Measurements from ENCODE around the gene GLS.
"Not testable (repeated sequence)": the region's sequence is repeated elsewhere in the genome, so short reads cannot be mapped to it uniquely, and the experiment has no call there.

The GLS gene

DNA sequence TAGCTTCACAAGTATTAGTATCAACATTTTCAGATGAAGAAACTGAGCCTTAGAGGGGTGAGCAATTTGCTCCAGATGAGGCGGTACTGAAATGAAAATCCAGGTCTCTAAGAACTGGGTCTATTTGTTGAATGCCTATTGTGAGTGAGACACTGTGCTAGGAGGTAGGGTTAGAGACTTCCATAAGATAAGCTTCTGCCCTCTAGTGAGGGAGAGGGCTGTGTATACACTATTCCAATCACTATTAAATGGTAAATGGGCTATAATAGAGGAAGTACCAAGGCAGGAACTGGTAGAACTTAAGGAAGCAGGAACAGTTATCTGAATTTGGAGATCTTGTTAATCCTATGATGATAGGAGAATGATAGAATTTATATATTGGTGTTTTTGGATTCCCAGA is 23.6 kb upstream of the GLS start:
- no peak for DNase-seq

GRCh38 chr2:190858817-190859216 is 21.8 kb upstream of the GLS start:
- DNase-seq, result peak; percentile 94

GRCh38 chr2:190859347-190860297 is 21.0 kb upstream of the GLS start:
- peak; percentile 81 for DNase-seq

DNA sequence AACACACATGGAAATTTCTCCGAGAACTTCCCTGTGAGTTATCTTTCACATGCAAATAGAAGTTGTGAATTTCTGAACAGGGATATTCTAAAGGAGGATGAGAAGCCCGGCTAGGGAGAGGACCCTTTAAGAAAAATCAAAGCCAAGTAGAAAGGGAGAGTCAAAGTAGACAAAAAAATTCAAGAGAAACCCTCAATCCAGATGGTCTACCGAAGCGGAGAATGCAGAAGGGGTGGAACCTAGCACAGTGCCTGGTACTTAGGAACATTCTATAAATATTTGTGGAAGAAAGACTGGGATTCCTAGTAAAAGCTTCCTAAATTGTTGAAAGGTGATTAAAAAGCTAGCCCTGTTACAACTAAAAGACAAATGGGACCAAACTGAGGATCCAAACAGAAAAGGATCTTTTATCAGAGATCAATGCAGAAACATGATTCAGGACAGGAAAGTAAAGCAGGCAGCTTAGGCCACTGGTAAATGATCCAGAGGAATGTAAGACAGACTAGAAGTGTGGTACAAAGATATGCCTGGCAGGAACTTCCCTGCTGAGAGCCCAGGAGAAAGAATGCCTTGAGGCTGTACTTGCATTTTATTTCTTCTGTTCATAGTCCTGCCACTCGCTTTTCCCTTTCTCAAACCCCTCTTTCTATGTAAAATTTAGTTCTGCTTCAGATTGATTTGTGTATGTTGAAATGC is 19.5 kb upstream of the GLS start:
- peak; percentile 95 for DNase-seq

- not testable (repeated sequence) for DNase-seq
Measured at GRCh38 chr2:190862128-190862527, 18.5 kb upstream of the GLS start.

DNA sequence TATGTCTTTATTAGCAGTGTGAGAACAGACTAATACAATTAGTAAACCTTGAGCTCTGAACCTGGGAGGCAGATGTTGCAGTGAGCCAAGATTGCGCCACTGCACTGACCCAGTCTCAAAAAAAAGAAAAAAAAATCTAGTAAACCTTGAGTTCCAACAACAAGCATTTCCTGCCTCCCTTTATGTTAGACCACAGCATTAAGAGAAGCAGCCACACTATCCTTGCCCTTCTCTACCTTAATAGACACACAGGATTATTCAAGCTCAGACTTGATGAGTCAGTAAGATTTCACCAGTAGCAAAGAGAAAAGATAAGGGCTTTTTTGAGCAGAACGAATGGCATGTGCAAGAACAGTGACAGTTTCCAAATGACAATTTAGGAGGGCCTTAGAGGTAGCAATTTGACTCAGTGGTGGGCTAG is 18.0 kb upstream of the GLS start:
- DNase-seq, result peak; percentile 50

- peak; percentile 48 for DNase-seq
Measured at GRCh38 chr2:190863946-190864345, 16.7 kb upstream of the GLS start.

DNA sequence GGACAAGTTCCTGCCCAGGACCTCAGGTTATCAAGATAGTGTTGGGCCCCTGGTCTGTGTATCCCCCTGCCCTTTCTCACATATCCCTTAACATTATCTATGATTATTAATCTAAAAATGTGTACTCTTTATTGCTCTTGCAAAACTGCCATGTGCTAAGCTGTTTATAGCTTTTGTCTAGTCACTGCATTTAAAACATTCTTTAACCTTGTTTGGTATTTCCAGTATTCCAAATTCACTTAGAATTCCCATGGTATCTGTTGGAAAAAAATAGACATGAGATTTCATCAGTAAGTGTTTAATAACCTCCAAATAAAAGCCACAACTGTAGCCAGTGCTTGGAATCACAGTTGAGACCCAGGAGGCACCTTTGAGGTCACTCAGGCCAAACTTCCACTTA is 16.2 kb upstream of the GLS start:
- peak; percentile 89 for DNase-seq

DNA sequence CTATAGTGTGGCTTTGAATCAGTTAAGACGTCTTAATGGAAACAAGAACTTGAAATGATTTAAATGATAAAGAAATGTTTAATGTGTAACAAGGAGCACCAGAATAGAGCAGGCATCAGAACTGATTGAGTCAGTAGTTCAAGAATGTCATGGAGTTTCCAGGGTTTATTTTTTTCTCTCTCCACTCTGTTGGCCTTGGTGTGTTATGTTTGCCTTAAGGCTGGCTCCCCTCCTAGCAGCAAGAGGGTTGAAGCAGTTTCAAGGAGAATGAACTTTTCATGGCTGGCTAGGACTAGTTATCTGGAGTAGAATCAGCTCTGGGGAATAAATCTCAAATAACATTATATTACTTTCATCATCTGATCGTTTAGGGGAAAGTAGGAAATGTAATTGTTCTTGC is 13.4 kb upstream of the GLS start:
- DNase-seq, result peak; percentile 90

GRCh38 chr2:190867832-190868231 is 12.8 kb upstream of the GLS start:
- no peak for DNase-seq

DNA sequence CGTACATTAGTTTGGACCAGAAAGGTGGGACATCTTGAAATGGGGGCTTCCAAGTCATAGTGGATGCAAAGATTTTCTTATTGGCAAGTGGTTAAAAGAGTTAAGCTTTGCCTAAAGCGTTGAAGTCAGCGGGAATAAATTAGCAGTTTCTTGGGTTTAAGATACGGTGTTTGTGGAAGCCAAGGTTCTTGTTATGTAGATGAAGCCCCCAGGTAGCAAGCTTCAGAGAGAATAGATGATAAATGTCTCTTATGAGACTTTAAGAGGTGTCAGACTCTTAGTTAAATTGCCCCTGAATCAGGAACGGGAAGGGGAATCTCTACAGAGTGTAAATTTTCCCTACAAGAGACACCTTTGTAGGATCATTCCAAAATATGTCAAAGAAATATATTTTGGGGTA is 10.9 kb upstream of the GLS start:
- DNase-seq, result no peak

GRCh38 chr2:190873451-190873850 is 7.2 kb upstream of the GLS start:
- not testable (repeated sequence) for DNase-seq

- no peak for DNase-seq
Measured at GRCh38 chr2:190875891-190876290, 4.7 kb upstream of the GLS start.

- no peak for DNase-seq
Measured at GRCh38 chr2:190876631-190877030, 4.0 kb upstream of the GLS start.

- no peak for DNase-seq
Measured at GRCh38 chr2:190877436-190877835, 3.2 kb upstream of the GLS start.

DNA sequence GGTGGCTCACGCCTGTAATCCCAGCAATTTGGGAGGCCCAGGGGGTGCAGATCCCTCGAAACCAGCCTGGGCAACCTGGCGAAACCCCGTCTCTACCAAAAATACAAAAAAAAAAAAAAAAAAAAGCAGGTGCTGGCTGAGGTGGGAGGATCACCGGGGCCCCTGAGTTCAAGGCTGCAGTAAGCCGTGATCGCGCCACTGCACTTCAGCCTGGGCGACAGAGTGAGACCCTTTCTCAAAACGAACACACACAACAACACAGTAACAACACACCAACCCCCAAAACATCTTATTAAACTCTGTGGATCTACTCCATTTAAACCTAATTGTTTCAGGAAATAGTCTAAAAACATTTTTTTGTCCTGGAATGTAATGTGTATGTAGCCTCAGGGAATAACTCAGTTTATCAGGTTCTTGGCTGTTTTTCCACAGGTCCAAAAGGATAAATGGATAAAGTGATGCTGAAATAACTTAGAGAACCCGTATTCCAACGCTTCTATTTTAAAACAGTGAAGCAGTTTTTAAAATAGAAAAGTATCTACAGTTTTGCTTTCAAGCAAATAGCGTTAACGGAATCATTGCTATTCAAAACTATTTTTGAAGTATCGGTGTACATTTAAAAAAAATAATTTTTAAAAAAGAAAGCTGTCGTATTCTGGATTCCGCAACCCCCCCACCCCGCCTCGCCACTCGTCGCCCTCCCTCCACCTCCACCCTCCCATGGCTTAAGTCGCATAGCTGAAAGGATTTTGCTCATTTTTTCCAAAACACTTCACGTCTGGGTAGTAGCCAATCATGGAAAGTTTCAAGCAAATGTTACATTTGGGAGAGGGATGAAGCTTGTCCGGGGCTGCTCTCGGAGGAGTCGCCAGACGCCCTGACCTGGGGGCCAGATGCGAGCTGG is 895 bp upstream of the GLS start:
- DNase-seq, result peak; percentile 66

GRCh38 chr2:190881084-190881597 is 520 bp downstream of the GLS start:
- DNase-seq, result no peak

GRCh38 chr2:190881598-190882410 is 1.2 kb downstream of the GLS start:
- peak; percentile 77 for DNase-seq

DNA sequence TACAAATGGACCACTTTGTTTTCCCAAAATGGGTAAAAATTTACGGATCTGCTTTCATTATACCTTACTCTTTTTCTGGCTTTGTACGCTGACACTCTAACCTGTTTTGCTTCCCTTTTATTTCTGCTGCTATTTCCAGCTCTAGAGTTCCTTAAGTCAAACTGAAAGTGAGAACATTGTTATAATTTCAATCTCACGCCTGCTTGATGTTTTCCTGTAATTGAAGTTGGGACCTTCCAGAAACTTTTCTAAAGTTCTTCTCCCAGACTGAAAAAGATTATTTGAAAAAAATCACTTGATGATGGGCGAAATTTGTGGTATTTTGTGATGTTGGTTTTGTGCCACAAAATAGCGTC is 1.8 kb downstream of the GLS start:
- DNase-seq, result no peak

- DNase-seq, result no peak
Measured at GRCh38 chr2:190882856-190883582, 2.4 kb downstream of the GLS start.

GRCh38 chr2:190885844-190886243 is 5.2 kb downstream of the GLS start:
- DNase-seq, result not testable (repeated sequence)
